ENCODE data around the gene FAM216A.
"Not testable (repeated sequence)": the region's sequence is repeated elsewhere in the genome, so short reads cannot be mapped to it uniquely, and the experiment has no call there.

FAM216A gene

GRCh38 chr12:110468214-110469048, at the start of gene FAM216A, which contains the start of gene GPN3:
FAM216A (plus strand) TSS chr12:110468845; CDS start chr12:110468876, 31 bp downstream.
GPN3 (minus strand) TSS chr12:110468257; CDS start chr12:110468203, 54 bp downstream.
- FAIRE-seq (no peak), DNase-seq (ENCODE audit: insufficient read length, low spot score) (peak; percentile 74)
- TF ChIP-seq, protein P1, sequence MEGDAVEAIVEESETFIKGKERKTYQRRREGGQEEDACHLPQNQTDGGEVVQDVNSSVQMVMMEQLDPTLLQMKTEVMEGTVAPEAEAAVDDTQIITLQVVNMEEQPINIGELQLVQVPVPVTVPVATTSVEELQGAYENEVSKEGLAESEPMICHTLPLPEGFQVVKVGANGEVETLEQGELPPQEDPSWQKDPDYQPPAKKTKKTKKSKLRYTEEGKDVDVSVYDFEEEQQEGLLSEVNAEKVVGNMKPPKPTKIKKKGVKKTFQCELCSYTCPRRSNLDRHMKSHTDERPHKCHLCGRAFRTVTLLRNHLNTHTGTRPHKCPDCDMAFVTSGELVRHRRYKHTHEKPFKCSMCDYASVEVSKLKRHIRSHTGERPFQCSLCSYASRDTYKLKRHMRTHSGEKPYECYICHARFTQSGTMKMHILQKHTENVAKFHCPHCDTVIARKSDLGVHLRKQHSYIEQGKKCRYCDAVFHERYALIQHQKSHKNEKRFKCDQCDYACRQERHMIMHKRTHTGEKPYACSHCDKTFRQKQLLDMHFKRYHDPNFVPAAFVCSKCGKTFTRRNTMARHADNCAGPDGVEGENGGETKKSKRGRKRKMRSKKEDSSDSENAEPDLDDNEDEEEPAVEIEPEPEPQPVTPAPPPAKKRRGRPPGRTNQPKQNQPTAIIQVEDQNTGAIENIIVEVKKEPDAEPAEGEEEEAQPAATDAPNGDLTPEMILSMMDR (IDR thresholded peaks at IDR 0.05; ENCODE audit: insufficient read depth, missing control alignments), result no peak

DNA sequence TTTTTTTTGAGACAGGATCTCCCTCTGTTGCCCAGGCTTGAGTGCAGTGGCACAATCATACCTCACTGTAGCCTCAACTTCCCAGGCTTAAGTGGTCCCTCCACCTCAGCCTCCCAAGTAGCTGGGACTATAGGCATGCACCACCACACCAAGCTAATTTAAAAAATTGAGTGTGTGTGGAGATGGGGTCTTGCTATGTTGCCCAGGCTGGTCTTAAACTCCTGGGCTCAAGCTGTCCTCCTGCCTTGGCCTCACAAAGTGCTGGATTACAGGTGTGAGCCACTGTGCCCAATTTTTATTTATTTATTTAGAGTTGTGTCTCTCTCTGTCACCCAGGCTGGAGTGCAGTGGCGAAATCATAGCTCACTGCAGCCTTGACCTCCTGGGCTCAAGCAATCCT, 48.0 kb upstream of the FAM216A start:
- FAIRE-seq; DNase-seq (ENCODE audit: insufficient read length, low spot score): not testable (repeated sequence)

DNA sequence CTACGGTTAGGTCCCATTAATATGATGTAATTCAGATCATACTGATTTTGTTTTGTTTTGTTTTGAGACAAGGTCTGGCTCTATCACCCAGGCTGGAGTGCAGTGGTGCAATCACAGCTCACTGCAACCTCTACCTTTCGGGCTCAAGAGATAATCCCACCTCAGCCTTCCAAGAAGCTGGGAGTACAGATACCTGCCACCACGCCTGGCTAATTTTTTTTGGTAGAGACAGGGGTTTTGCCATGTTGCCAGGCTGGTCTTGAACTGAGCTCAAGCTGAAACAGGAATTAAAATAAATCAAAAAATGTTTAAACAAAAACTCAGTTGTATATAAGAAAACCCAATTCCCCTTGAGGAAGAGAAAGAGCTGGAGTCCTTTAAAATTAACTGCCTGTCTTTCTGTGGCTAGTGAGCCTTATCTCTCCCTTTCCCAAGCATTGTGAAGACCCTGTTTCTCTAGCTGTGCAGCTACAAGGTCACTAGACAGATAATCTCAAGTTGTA, 47.4 kb upstream of the FAM216A start:
- DNase-seq (ENCODE audit: insufficient read length, low spot score), result no peak
- TF ChIP-seq, protein P1 (IDR thresholded peaks at IDR 0.05; ENCODE audit: insufficient read depth, missing control alignments), result no peak
- FAIRE-seq, result no peak

- DNase-seq (ENCODE audit: insufficient read length, low spot score) (no peak), FAIRE-seq (no peak)
- TF ChIP-seq, protein P1 (IDR thresholded peaks at IDR 0.05; ENCODE audit: insufficient read depth, missing control alignments), result no peak
These were observed 46.9 kb upstream of the FAM216A start for GRCh38 chr12:110421701-110422100.

DNA sequence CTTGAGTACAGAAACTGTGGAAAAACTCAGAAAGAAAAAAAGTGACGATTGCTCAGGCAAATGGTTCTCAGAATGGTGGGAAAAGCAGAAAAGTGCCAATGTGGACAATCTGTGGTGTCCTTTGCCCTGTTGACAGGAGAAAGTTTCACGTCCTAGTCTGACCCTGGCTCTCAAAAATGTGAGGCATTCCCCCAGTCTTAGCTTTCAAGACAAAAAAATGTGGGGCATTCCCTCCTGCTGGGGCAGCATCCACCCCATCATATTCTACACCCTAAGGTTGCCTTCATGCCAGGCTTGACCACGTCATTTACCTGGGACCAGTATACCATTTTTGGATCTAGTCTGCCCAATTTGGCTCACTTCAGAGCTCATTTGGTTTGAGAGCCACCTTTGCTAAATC, 44.4 kb upstream of the FAM216A start:
- no peak for FAIRE-seq
- TF ChIP-seq, protein P1 (IDR thresholded peaks at IDR 0.05; ENCODE audit: insufficient read depth, missing control alignments), result no peak
- DNase-seq (ENCODE audit: insufficient read length, low spot score), result no peak

DNA sequence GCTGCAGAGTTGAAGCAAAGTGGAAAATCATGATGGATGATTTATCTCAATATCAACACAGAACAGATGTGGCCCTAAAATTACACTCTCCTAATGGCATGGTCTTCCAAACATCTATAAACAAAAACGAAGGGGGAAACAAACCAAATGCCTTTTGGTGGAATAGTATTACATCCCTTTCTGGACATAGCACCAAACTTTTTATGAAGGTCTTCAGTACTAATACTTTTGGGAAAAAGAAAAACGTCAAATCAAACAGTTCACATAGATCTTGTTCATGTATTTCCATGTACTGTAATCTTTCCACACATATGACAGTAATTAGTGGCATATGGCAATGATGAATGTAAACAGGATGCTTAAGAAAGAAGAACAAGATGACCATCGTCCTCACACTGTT, 42.2 kb upstream of the FAM216A start:
- TF ChIP-seq, protein P1 (IDR thresholded peaks at IDR 0.05; ENCODE audit: insufficient read depth, missing control alignments), result no peak
- DNase-seq (ENCODE audit: insufficient read length, low spot score) (no peak), FAIRE-seq (no peak)

DNA sequence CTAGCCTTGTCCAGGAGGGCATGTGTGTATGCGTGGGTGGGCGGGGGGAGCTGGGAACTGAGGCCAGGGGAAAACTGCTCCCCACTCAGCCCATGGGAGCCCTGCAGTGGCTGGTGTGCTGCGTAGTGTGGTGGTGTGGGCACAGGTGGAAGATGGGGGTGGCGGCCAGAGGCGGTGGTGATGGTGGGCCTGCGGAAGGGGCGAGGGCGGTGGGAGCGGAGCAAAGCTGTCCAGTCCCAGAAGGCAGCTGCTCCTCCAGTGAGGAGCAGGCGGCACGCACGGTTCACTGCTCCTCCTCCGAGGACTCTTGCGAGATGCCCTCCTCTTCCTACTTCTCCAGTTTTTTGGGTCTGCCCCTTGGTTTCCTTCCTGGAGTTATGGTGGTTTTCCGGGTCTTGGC, 39.0 kb upstream of the FAM216A start:
- FAIRE-seq; DNase-seq (ENCODE audit: insufficient read length, low spot score): not testable (repeated sequence)

- DNase-seq (ENCODE audit: insufficient read length, low spot score), result no peak
- TF ChIP-seq, protein P1 (IDR thresholded peaks at IDR 0.05; ENCODE audit: insufficient read depth, missing control alignments), result no peak
- no peak for FAIRE-seq
These were observed 36.6 kb upstream of the FAM216A start for GRCh38 chr12:110431957-110432587.

Measured in D721Med (cell line).